PC-9 (cell line): ENCODE data around the gene SEMA6D. TPM values are rescaled to one million over a fixed set of nuclear protein-coding genes. Genes with fewer than 3 reads are reported as not detected.

Source experiments
- BruUV-seq: library from RNA; stranded (reverse); fragments of 400-500 nt; replicated peaks from 2 replicates; lab custom pipeline; 2021; lab: Mats Ljungman, UMichigan
- CTCF ChIA-PET: fragments of 300-600 bp; sonication (Branson Sonifier 250); formaldehyde crosslinking; loops from one replicate; lab custom pipeline; 2022; ENCODE audit warnings: antibody characterized with exemption; lab: Charles Lee
- POLR2A ChIA-PET: fragments of 300-600 bp; sonication (Branson Sonifier 250); formaldehyde crosslinking; loops from one replicate; lab custom pipeline; 2022; ENCODE audit warnings: antibody characterized with exemption; ENCODE audit not compliant: unreplicated experiment; lab: Charles Lee
- DNase-seq, 2 experiments: peaks; one replicate each; pipeline versions ENCODE4 v3.0.0 to v3.0.0-alpha.2; 2015 to 2022; ENCODE audit warnings: mixed read lengths in 1 of 2
- H2AFZ ChIP-seq: fragments of 200-600 bp; sonication (generic); 2 replicates; pipeline ENCODE4 v1.8.1; 2017; ENCODE audit warnings: antibody characterized with exemption
- H3F3A ChIP-seq: fragments of 200-600 bp; sonication (generic); 2 replicates; pipeline ENCODE4 v1.8.1; 2017; ENCODE audit warnings: antibody characterized with exemption, mild to moderate bottlenecking, low read depth; ENCODE audit not compliant: insufficient read depth
- H3K27ac ChIP-seq: fragments of 200-600 bp; sonication (generic); 2 replicates; pipeline ENCODE4 v1.6.1; 2016; ENCODE audit warnings: mixed run types
- H3K27me3 ChIP-seq: fragments of 200-600 bp; sonication (generic); 2 replicates; pipeline ENCODE4 v1.6.1; 2016; ENCODE audit warnings: low read depth, mixed run types; ENCODE audit not compliant: insufficient read depth
- H3K36me3 ChIP-seq: fragments of 200-600 bp; sonication (generic); 2 replicates; pipeline ENCODE4 v1.6.1; 2016; ENCODE audit warnings: low read depth, mixed run types
- H3K4me1 ChIP-seq: fragments of 200-600 bp; sonication (generic); replicated peaks from 2 replicates; pipeline ENCODE4 v1.6.1; 2016; ENCODE audit warnings: mixed run types; ENCODE audit not compliant: insufficient read depth
- H3K4me2 ChIP-seq: fragments of 200-600 bp; sonication (generic); 2 replicates; pipeline ENCODE4 v1.6.1; 2017; ENCODE audit warnings: mixed run types
- H3K4me3 ChIP-seq: fragments of 200-600 bp; sonication (generic); 2 replicates; pipeline ENCODE4 v1.6.1; 2016; ENCODE audit warnings: mixed run types
- H3K79me2 ChIP-seq: fragments of 200-600 bp; sonication (generic); 2 replicates; pipeline ENCODE4 v1.6.1; 2017; ENCODE audit warnings: low read depth, mixed run types
- H3K9me2 ChIP-seq: fragments of 200-600 bp; sonication (generic); 2 replicates; pipeline ENCODE4 v1.8.1; 2017; ENCODE audit warnings: mild to moderate bottlenecking; ENCODE audit not compliant: insufficient read depth
- H3K9me3 ChIP-seq: fragments of 200-600 bp; sonication (generic); 2 replicates; pipeline ENCODE4 v1.8.1; 2016; ENCODE audit warnings: low read depth; ENCODE audit not compliant: insufficient read depth
- H4K20me1 ChIP-seq: fragments of 200-600 bp; sonication (generic); 2 replicates; pipeline ENCODE4 v1.8.1; 2017; ENCODE audit not compliant: insufficient read depth
- CTCF ChIP-seq: fragments of 200-600 bp; sonication (generic); conservative IDR thresholded peaks from 2 replicates; pipeline ENCODE4 v1.6.1; 2017; ENCODE audit warnings: mixed run types, antibody characterized with exemption, mild to moderate bottlenecking, moderate library complexity
- EZH2 ChIP-seq: fragments of 200-600 bp; sonication (generic); IDR thresholded peaks from 2 replicates; pipeline ENCODE4 v1.8.0; 2017; ENCODE audit warnings: antibody characterized with exemption, low read depth
- intact Hi-C: fragments of 100-400 bp; cut with micrococcal nuclease; formaldehyde crosslinking; loops from one replicate; pipeline ENCODE4 v1.10.0; 2022; ENCODE audit not compliant: unreplicated experiment
- total RNA-seq: library from RNA; stranded (reverse); gene quantifications from 2 replicates; pipeline ENCODE4 v1.2.3, GENCODE V29; 2021

The SEMA6D gene
- total RNA-seq, 1 experiment from 2014 or later: not detected

GRCh38 chr15:47696351-47696750, 21.0 kb upstream of the SEMA6D start:
- ChIA-PET CTCF (no interaction called here), POLR2A (no interaction called here)
- Histone ChIP-seq H2AFZ (no peak overlapping the region), H3K4me2 (no peak overlapping the region), H3K79me2 (no peaks in the 10 kb centered on the region), H3K4me1 (no peaks in the 10 kb centered on the region), H3K27me3 (no peaks in the 10 kb centered on the region), H3K4me3 (no peak overlapping the region), H3K36me3 (no peaks in the 10 kb centered on the region), H3K27ac (no peak overlapping the region), H3K9me2 (no peaks in the 10 kb centered on the region), H4K20me1 (no peaks in the 10 kb centered on the region), H3K9me3 (no peaks in the 10 kb centered on the region), H3F3A (no peaks in the 10 kb centered on the region)
- BruUV-seq: no TSS peak
- intact Hi-C loops: no loop called here
- TF ChIP-seq EZH2 (no peak), CTCF (no peak)
- DNase-seq: no peak

GRCh38 chr15:47705281-47705997, 11.9 kb upstream of the SEMA6D start:
- H3K4me2 ChIP-seq: no peak overlapping the region
- no peaks in the 10 kb centered on the region for H3K27me3 ChIP-seq
- H2AFZ ChIP-seq: no peak overlapping the region
- no peak overlapping the region for H3K4me3 ChIP-seq
- DNase-seq: no peak
- H3K9me2 ChIP-seq: no peaks in the 10 kb centered on the region
- no peaks in the 10 kb centered on the region for H3K4me1 ChIP-seq
- no TSS peak for BruUV-seq
- no peaks in the 10 kb centered on the region for H3K79me2 ChIP-seq
- TF ChIP-seq EZH2 (no peak), CTCF (no peak)
- ChIA-PET CTCF (no interaction called here), POLR2A (no interaction called here)
- H4K20me1 ChIP-seq: no peaks in the 10 kb centered on the region
- no peaks in the 10 kb centered on the region for H3K36me3 ChIP-seq
- H3F3A ChIP-seq: no peaks in the 10 kb centered on the region
- H3K27ac ChIP-seq: no peak overlapping the region
- H3K9me3 ChIP-seq: no peaks in the 10 kb centered on the region
- intact Hi-C loops: no loop called here

- Histone ChIP-seq H3K27me3 (no peaks in the 10 kb centered on the region), H3K4me3 (no peak overlapping the region), H3K4me1 (no peaks in the 10 kb centered on the region), H3K36me3 (no peaks in the 10 kb centered on the region), H4K20me1 (no peaks in the 10 kb centered on the region), H3K27ac (no peak overlapping the region), H3K79me2 (no peaks in the 10 kb centered on the region), H3K9me2 (no peaks in the 10 kb centered on the region), H2AFZ (no peak overlapping the region), H3F3A (no peaks in the 10 kb centered on the region), H3K9me3 (no peaks in the 10 kb centered on the region), H3K4me2 (no peak overlapping the region)
- ChIA-PET CTCF (no interaction called here), POLR2A (no interaction called here)
- no peak for TF ChIP-seq CTCF
- no peak for TF ChIP-seq EZH2
- no peak for DNase-seq
- intact Hi-C loops: no loop called here
- no TSS peak for BruUV-seq
These were observed 9.9 kb upstream of the SEMA6D start for GRCh38 chr15:47707391-47707790.
